Astrocyte (in vitro differentiated cells and primary cell): ENCODE data around the gene YAF2.

Experiments
- EZH2 ChIP-seq: IDR thresholded peaks from 2 replicates; pipeline ENCODE4 v1.6.1; 2012; ENCODE audit warnings: mild to moderate bottlenecking, low read length, inconsistent platforms; ENCODE audit not compliant: insufficient read depth
- TF ChIP-seq, protein P1 (sequence below): IDR thresholded peaks from 2 replicates; pipeline ENCODE4 v1.5.1; 2011; ENCODE audit warnings: low read depth, mild to moderate bottlenecking, inconsistent platforms, low read length, moderate library complexity; ENCODE audit not compliant: insufficient read depth

GRCh38 chr12:42128888-42129287 lies 109.2 kb downstream of the YAF2 start:
- TF ChIP-seq, protein P1, sequence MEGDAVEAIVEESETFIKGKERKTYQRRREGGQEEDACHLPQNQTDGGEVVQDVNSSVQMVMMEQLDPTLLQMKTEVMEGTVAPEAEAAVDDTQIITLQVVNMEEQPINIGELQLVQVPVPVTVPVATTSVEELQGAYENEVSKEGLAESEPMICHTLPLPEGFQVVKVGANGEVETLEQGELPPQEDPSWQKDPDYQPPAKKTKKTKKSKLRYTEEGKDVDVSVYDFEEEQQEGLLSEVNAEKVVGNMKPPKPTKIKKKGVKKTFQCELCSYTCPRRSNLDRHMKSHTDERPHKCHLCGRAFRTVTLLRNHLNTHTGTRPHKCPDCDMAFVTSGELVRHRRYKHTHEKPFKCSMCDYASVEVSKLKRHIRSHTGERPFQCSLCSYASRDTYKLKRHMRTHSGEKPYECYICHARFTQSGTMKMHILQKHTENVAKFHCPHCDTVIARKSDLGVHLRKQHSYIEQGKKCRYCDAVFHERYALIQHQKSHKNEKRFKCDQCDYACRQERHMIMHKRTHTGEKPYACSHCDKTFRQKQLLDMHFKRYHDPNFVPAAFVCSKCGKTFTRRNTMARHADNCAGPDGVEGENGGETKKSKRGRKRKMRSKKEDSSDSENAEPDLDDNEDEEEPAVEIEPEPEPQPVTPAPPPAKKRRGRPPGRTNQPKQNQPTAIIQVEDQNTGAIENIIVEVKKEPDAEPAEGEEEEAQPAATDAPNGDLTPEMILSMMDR, result no peak
- TF ChIP-seq EZH2, result no peak
